GM19099 (cell line): ENCODE measurements around the gene SHANK1.

Experiments
- POLR2A ChIP-seq: IDR thresholded peaks from 3 replicates; pipeline ENCODE4 v1.6.1; 2011; ENCODE audit warnings: low read depth; ENCODE audit not compliant: insufficient read length; ENCODE audit errors: extremely low read depth

The SHANK1 gene

DNA sequence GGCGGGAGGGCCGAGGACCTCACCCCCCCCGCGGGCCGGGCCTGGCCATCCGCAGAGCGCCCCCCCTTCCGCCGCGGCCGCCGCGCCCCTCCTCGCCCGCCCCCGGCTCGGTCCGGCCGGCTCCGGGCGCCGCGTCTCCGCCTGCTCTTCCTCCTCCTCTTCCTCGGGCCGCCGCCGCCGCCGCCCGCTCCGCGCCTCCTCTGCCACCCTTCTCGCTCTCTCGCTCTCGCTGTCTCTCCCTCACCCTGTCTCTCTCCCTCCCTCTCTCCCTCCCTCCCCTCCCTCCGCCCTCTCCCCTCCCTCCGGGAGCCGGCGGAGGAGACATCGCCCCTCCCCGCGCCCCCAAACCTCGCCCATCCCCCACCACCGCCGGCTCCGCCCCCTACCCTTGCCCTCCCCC, at the start of gene SHANK1:
SHANK1 (minus strand) TSS at position 237 of the 400 bp plus-strand sequence. CDS start 2,883 bp downstream, outside the sequence.
- TF ChIP-seq POLR2A, result no peak

DNA sequence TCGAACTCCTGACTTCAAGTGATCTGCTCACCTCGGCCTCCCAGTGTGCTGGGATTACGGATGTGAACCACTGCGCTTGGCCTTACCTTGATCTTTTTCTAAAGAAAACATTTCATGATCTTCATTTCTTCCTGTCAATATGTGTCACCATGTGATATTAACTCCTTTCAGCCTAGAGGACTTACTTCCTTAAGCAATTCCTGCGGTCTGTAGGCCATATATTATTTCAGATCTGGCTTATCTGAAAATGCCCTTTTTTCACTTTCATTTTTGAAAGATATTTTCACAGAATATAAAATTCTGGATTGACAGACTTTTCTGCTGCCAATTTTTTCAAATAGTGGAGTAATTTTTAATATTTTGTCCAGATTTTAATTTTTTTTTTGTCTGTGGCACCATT, 48.7 kb upstream of the SHANK1 start:
- TF ChIP-seq POLR2A, result no peak

DNA sequence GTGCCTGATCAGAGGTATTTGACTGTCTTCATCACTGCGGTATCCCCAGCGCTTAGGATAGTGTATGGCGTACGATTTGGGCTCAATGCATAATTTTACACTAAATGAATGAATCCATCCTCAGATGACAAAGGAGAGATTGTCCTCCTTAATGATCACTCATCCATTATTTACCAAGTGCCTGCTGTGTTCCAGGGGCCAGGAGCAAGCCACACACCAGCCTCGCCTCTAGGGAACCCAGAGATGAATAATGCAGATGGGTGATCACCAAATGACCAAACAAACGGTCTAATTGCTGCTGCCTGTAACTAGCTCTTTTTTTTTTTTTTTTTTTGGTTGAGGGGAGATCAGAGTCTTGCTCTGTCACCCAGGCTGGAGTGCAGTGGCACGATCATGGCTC, 44.8 kb upstream of the SHANK1 start:
- TF ChIP-seq POLR2A, result no peak

DNA sequence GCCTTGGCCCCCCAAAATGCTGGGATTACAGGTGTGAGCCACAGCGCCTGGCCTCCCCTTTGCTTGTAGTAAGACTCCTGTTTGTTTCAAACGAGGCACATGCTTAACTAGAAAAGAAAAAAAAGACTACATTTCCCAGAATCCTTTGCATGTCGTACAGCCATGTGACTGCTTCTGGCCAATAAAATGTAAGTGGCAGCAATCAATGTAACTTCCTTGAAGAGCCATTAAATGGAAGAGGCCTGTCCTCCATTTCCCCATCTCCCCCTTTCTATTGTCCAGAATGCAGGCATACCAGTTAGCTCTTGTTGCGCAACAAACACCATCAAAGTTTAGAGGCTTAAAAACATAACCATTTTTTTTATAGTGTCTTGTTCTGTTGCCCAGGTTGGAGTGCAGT, 40.3 kb upstream of the SHANK1 start:
- no peak for TF ChIP-seq POLR2A

DNA sequence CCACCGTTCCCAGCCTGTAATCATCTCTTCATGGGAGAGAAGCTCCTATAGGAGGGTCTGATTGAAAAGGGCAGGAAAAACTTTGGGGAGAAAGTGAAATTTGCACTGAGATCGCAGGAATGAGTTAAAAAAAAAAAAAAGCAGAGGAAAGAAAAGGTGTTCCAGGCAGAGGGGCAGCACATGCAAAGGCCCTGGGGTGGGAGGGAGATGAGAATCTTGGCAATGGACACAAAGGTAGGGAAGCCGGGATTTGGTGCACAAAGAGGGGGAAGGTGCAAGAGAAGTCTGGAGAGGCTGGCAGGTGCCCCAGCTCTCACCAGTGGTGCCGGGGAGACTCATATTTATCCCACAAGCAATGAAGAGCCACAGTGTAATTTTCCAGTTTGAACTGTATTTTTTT, 34.3 kb upstream of the SHANK1 start:
- no peak for TF ChIP-seq POLR2A

DNA sequence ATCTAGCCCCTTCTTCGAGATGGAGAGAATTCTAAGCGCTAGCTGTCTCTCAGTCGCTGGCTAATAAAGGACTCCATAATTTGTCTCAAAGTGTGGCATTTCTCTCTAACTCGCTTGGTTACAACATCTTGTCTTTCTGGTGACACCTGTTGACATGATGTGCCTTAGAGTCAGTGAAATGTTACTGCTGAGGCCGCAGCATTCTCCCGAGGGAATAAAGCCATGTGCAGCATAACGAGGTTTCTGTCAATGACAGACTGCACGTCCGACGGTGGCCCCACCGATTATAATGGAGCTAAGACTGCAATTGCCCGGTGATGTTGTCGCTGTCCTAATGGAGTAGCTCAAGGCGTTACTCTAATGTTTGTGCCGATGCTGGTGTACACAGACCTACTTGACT, 30.4 kb upstream of the SHANK1 start:
- no peak for TF ChIP-seq POLR2A

DNA sequence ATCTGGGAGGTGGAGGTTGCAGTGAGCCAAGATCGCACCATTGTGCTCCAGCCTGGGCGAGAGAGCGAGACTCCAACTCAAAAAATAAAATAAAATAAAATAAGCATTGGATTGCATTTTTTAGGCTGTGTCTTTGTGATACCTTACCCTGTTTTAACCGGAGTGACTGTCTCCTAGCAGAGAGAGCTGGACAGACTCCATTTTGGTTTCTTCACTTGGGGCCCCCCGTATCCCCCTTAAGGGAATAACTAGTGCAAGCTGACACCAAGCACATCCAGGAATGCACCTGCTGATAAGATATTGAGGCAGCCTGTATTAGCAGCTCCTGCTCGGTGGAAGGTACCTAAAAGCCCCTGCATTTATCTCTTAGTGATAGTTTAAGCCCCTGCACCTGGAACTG, 29.9 kb upstream of the SHANK1 start:
- TF ChIP-seq POLR2A, result no peak

DNA sequence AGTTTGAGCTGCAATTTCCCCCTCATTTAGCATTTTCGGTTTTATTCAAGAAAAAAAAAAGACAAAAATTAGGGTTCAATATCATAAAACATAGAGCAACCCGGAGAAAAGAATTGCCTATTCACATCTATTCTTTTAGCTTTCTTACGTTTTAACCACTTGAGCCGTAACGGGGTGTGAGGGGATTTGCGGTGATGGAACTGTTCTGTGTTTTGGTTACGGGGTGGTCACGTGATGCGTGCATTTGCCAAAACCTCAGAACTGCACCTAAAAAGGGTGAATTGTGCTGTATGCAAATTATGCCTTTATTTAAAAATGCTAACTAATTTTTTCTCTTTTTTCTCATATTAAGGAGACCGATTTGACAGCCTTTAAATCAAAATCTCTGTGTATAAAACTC, 25.6 kb upstream of the SHANK1 start:
- no peak for TF ChIP-seq POLR2A

DNA sequence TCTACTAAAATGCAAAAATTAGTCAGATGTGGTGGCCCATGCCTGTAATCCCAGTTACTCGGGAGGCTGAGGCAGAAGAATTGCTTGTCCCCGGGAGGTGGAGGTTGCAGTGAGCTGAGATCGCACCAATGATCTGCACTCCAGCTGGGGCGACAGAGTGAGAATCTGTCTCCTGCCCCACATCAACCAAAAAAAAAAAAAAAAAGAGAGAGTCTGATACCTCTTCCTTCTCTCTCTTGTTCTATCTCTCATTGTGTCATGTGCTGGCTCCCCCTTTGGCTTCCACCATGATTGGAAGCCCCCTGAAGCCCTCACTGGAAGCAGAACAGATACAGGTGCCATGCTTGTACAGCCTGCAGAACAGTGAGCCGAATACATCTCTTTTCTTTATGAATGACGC, 23.9 kb upstream of the SHANK1 start:
- no peak for TF ChIP-seq POLR2A

DNA sequence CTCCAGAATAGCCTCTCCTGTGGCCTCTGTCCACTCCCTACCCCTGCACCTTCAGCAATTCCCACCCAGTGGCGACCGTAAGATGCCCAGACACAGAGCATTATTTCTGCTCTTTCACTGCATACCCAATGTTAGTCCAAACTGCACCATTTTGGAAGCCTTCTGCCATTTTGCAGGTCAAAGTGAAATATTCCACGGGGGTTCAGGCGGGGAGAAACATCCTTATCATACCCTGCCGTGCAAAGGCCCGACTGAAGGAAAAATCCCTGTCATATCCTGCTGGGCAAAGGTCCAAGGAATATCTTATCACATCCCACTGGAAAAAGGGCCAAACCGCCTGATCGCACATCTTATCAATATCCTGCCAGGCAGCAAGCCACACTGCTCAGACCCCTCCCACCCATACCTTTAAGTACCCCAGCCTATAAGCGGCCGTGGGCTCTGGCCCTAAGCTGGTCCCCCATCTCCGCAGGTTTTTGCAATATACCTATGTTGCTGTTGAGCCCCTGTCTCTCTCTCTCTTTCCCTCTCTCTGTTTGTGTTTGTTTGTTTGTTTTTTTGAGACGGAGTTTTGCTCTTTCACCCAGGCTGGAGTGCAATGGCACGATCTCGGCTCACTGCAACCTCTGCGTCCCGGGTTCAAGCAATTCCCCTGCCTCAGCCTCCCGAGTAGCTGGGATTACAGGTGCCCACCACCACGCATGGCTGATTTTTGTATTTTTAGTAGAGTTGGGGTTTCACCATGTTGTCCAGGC, 21.8 kb upstream of the SHANK1 start:
- no peak for TF ChIP-seq POLR2A

DNA sequence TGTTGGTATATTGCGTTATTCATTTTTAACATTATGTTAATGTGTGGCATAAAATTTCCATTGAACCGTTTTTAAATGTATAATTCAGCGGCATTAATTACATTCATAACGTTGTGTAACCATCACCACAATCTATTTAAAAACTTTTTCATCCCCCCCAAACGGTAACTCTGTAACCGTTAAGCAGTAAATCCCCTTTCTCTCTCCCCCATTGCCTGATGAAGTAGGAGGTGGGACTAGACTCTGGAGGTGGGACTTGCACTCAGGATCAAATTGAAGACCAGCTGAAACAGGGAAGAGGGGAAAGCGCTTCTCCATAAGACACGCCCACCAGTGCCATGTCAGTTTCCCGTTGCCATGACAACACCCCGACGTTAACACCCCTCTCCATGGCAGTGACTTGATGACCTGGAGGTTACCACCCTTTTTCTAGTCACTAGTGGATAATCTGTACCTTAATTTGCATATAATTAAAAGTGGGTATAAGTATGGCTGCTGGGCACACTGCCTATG, 20.4 kb upstream of the SHANK1 start:
- no peak for TF ChIP-seq POLR2A

DNA sequence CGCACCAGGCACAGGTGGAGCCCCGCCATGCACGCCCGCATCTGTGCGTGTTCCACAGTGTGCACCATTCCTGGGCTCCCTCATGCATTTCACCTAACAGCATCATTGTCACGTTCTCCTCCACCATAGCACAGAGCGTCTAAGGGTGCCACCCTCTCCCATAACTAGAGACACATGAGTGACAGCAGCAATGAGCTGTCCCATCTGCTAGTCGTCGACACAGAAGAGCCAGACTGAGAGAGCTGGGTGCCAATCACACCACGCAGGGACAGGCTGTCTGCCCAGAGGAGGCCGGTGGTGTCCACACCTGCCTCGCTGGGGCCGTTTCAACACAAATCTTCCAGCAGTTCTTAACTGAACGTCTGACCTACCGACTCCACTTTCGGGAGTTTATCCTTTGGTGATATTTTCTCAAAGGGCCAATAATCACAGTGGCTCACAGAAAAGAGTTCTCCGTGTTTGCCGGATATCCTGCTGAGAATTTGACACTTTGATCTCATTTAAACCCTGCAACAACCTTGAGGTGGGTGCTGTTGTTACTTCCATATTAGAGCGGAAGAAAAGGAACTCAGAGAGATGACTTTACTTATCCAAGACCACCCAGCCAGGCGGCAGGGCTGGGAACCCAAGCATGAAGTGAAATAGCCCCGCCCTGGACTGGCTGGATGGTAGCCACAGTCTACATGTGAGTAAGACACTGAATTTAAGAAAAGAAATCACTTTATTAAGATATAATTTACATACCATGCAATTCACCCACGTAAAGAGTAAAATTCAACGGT, 19.7 kb upstream of the SHANK1 start:
- TF ChIP-seq POLR2A, result no peak

DNA sequence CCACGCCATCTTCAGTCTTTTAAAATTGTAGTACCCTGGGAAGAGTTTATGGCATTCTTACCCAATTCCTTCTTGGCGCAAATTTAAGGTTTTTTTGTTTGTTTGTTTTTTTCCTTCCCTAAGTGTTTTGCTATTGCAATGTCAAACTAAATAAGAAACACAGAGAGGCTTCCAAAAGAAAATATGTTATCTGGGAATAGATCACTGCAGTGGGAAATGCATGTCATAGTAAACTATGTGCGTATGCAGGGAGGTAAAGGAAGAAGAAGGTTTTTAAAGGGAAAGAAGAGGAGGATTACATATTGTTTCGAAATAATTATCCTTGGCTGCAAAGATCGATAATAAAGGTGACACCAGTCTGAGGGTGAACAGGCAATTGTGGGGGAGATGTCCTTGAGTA, 16.7 kb upstream of the SHANK1 start:
- no peak for TF ChIP-seq POLR2A

DNA sequence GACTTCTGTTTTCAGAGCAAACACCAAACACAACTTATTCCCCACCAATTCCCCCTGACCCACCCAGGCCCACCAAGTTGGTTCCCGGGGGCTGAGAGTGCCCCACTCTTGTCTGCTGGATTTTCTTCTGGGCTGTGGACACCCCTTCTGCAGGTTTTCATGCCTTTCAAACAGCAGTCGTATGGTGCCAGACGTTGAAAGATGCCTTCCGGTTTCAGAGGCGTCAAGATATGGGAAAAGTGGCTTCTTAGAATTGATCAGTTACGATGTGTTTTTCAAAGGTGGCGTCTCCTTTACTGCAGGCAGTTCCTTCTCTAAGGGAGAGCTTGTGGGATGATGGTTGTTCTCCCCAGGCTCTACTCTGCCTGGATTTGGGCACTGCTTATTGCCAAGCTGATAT, 16.3 kb upstream of the SHANK1 start:
- TF ChIP-seq POLR2A, result no peak

DNA sequence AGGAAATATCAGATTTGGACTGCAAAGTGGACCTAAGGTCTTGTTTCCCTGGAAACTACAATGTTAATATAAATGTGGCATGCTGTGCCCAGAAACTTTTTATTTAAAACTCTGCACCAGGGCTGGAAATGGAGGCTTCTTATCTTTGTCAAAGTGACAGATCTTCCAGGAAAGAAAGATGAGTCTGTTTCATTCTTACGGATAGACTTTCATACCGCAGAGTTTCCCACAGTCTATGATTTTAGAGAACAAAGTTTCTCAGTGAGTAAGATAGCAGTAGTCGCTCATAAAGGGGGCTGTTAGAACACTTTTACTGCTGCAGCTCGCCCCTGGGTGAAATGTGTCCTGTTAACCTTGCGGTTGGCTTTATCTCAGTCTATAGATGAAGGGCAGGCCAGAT, 10.3 kb upstream of the SHANK1 start:
- no peak for TF ChIP-seq POLR2A
